ENCODE results near the gene HCFC1R1.
A peak's percentile ranks its signal among the peaks of the same experiment; 100 is the strongest.

The HCFC1R1 gene

GRCh38 chr16:2979669-2980226 lies 44.0 kb downstream of the HCFC1R1 start (continued):
- TF ChIP-seq SETDB1 (IDR thresholded peaks at IDR 0.05; ENCODE audit: insufficient read length, low read length), result no peak
- no peak for TF ChIP-seq OSR2 (tag by site-specific recombination; IDR thresholded peaks at IDR 0.05)
- no peak for TF ChIP-seq ZNF146 (tag by site-specific recombination; IDR thresholded peaks at IDR 0.05)
- TF ChIP-seq ZNF639 (tag by site-specific recombination; IDR thresholded peaks at IDR 0.05), result no peak
- TF ChIP-seq ZNF777 (tag by site-specific recombination; IDR thresholded peaks at IDR 0.05; ENCODE audit: borderline replicate concordance), result peak; percentile 36; the same call in 1 of the 2 replicates
- peak; percentile 11 for TF ChIP-seq ZNF398 (tag by site-specific recombination; IDR thresholded peaks at IDR 0.05)
- TF ChIP-seq ZFP41 (tag by site-specific recombination; IDR thresholded peaks at IDR 0.05; ENCODE audit: borderline replicate concordance), result no peak
- peak; percentile 88 for TF ChIP-seq ZXDB (tag by site-specific recombination; IDR thresholded peaks at IDR 0.05)

GRCh38 chr16:2977440-2977839 lies 46.3 kb downstream of the HCFC1R1 start:
- no peak overlapping the region for H3K27ac ChIP-seq (ENCODE audit: extremely low read depth, low read depth, low read length)
- H3K4me3 ChIP-seq (ENCODE audit: low read depth, low read length), result no peak overlapping the region
- H3K36me3 ChIP-seq (ENCODE audit: control insufficient read depth in 2 of 2, insufficient read depth in 1 of 2, low read length in 2 of 2), result peaks cover 3 to 57% of the 10 kb centered on the region in 2 experiments; a peak in 2 of 3 replicates
- ChIA-PET CTCF (interaction anchor here (0.8 to 1.3 kb wide), 3 partner anchors 7 to 44 kb away, joined by 3 to 7 read pairs (median 6); no protein-coding TSS in a partner anchor), POLR2A (interaction anchor here (1.1 to 2.4 kb wide), 2 partner anchors 8 to 54 kb away, joined by 3 to 9 read pairs; partner anchors contain the start of gene PAQR4)
- H3K9me3 ChIP-seq (ENCODE audit: control insufficient read depth, insufficient read depth, low read depth, low read length), result no peaks in the 10 kb centered on the region
- TF ChIP-seq ZBTB48 (tag by site-specific recombination; IDR thresholded peaks at IDR 0.05) (peak; percentile 27; the same call in 1 of the 2 replicates), ZFP41 (tag by site-specific recombination; IDR thresholded peaks at IDR 0.05; ENCODE audit: borderline replicate concordance) (no peak)
- peaks cover 7% of the 10 kb centered on the region for H3K4me1 ChIP-seq (ENCODE audit: control insufficient read depth, insufficient read depth, low read length)

GRCh38 chr16:2976673-2977072 lies 47.1 kb downstream of the HCFC1R1 start:
- H3K9me3 ChIP-seq (ENCODE audit: control insufficient read depth, insufficient read depth, low read depth, low read length), result no peaks in the 10 kb centered on the region
- peaks cover 3 to 65% of the 10 kb centered on the region in 2 experiments; a peak in 2 of 3 replicates for H3K36me3 ChIP-seq (ENCODE audit: control insufficient read depth in 2 of 2, insufficient read depth in 1 of 2, low read length in 2 of 2)
- H3K4me1 ChIP-seq (ENCODE audit: control insufficient read depth, insufficient read depth, low read length), result peaks cover 7% of the 10 kb centered on the region
- CTCF ChIA-PET, result interaction anchor here (1.3 kb wide), 1 partner anchor 45 kb away, joined by 3 read pairs; no protein-coding TSS in a partner anchor
- H3K27ac ChIP-seq (ENCODE audit: extremely low read depth, low read depth, low read length), result no peak overlapping the region
- H3K4me3 ChIP-seq (ENCODE audit: low read depth, low read length), result no peak overlapping the region
- peak; percentile 80 for TF ChIP-seq HIC1 (tag by site-specific recombination; IDR thresholded peaks at IDR 0.05)
- no peak for TF ChIP-seq ZNF26 (tag by site-specific recombination; IDR thresholded peaks at IDR 0.05)
- POLR2A ChIA-PET, result interaction anchor here (1.1 kb wide), 1 partner anchor 54 kb away, joined by 3 read pairs; no protein-coding TSS in a partner anchor

Data from HEK293 (cell line).